Aorta (tissue), 5 donors: Measurements from ENCODE around the gene NT5DC1. TPM values are rescaled to one million over a fixed set of nuclear protein-coding genes. Genes with fewer than 3 reads are reported as not detected.

ENCODE experiments used
- ATAC-seq: fragments of 200-7000 bp; cut with Tn5 transposase; one replicate; pipeline ENCODE4 v1.9.1; 2022; ENCODE audit warnings: moderate library complexity; ENCODE audit not compliant: low FRiP score
- DNase-seq, 2 donors: peaks; one replicate each; pipeline ENCODE4 v3.0.0-alpha.2; 2020
- H3K27ac ChIP-seq, 2 donors: one replicate each; pipeline ENCODE4 v1.5.1; 2013; ENCODE audit warnings: low read length in 2 of 2, mild to moderate bottlenecking in 2 of 2, moderate library complexity in 2 of 2, control low read depth in 1 of 2, inconsistent platforms in 1 of 2, low read depth in 1 of 2
- H3K27me3 ChIP-seq, 2 donors: one replicate each; pipeline ENCODE4 v1.6.1; 2013; ENCODE audit warnings: control low read depth in 1 of 2, low read length in 1 of 2, mild to moderate bottlenecking in 1 of 2, moderate library complexity in 1 of 2; ENCODE audit not compliant: insufficient read depth in 2 of 2, control insufficient read depth in 1 of 2
- H3K36me3 ChIP-seq, 2 donors: one replicate each; pipeline ENCODE4 v1.6.1; 2013; ENCODE audit warnings: control low read depth in 1 of 2, low read length in 1 of 2, mild to moderate bottlenecking in 1 of 2; ENCODE audit not compliant: insufficient read depth in 2 of 2, control insufficient read depth in 1 of 2
- H3K4me1 ChIP-seq, 2 donors: one replicate each; pipeline ENCODE4 v1.6.1; 2013; ENCODE audit warnings: low read length in 2 of 2, control low read depth in 1 of 2, mild to moderate bottlenecking in 1 of 2, moderate library complexity in 1 of 2; ENCODE audit not compliant: insufficient read depth in 2 of 2, control insufficient read depth in 1 of 2
- H3K4me3 ChIP-seq, 2 donors: one replicate each; pipeline ENCODE4 v1.5.1; 2013; ENCODE audit warnings: low read length in 2 of 2, control low read depth in 1 of 2, mild to moderate bottlenecking in 1 of 2
- H3K9me3 ChIP-seq: one replicate; pipeline ENCODE4 v1.6.1; 2013; ENCODE audit warnings: mild to moderate bottlenecking, low read length; ENCODE audit not compliant: control insufficient read depth
- WGBS, 2 donors: extraction: QIAGEN DNeasy Blood & Tissue Kit; methylation state at CpG; one replicate each; pipeline ENCODE4 v1.1.7; 2013; 5-methylcytosine and 5-hydroxymethylcytosine counted together
- intact Hi-C, 2 donors: fragments of 100-400 bp; cut with DNase I; formaldehyde crosslinking; loops; one replicate each; pipeline versions ENCODE4 v1.14.2 to v1.15.0; 2022
- polyA plus RNA-seq, 2 donors: library from polyadenylated mRNA; stranded (reverse); fragments of 200-250 nt; gene quantifications; one replicate each; pipeline ENCODE4 v1.2.3, GENCODE V29; 2013
- total RNA-seq, 2 donors: library from RNA; stranded (reverse); fragmentation: NEBNext Ultra II Directional; extraction: Animal tissue kit (Norgen Biotek cat#: 25700); gene quantifications; one replicate each; pipeline ENCODE4 v1.2.1, GENCODE V29; 2021
- donor health status: healthy with polysubstance abuse.
- donor health status: Bipolar disorder and iron deficiency.
- donor health status: DM: no; HTN: no; CAD: no.
- donor health status: DM: no; HTN: no; CAD: no.
- donor health status: DM: yes; HTN: yes; CAD: no.

The NT5DC1 gene
- total and polyA plus RNA-seq, 4 donors: 17.0 to 47.5 (median 38.0) TPM

DNA sequence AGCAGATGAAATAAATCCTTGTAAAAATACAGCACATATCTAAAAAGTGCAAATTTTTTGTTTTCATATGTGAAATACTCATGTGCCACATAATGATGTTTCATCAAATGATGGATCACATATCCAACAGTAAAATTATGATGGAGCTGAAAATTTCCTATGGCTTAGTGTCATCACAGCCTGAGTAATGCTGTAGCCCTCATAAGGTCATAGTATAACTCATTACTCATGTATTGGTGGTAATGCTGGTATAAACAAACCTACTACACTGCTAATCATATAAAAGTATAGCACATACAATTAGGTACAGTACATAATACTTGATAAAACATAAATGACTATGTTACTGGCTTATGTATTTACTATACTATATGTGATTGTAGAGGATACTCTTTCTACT is 166.2 kb downstream of the NT5DC1 start:
- no peak overlapping the region for H3K27ac ChIP-seq
- H3K27me3 ChIP-seq: no peaks in the 10 kb centered on the region
- H3K9me3 ChIP-seq: no peaks in the 10 kb centered on the region
- H3K36me3 ChIP-seq: no peaks in the 10 kb centered on the region
- no peak overlapping the region for H3K4me3 ChIP-seq
- no peaks in the 10 kb centered on the region for H3K4me1 ChIP-seq
- no peak for DNase-seq
- intact Hi-C loops: no loop called here
- ATAC-seq: no peak

DNA sequence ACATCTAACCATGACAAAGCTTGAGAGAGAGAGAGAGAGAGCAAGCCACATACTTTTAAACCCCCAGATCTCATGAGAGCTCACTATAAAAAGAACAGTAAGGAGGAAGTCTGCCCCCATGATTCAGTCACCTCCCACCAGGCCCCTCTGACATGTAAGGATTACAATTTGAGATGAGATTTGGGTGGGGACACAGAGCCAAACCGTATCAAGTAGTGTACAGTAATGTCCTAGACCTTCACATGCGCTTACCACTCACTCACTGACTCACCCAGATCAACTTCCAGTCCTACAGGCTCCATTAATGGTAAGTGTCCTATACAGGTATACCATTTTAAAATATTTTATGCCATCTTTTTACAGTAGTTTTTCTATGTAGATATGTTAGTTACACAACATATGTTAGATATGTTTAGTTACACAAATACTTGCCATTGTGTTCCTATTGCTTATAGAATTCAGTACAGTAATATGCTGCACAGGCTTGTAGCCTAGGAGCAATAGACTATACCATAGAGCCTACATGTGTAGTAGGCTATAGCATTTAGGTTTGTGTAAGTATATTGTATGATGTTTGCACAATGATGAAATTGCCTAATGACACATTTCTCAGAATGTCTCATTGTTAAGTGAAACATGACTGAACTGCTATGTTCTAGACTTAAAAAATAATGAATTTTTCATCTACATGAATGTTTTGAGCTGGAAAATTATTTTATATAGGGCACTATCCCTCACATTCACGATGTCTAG is 167.4 kb downstream of the NT5DC1 start:
- H3K27me3 ChIP-seq: no peaks in the 10 kb centered on the region
- H3K4me3 ChIP-seq: no peak overlapping the region
- no peaks in the 10 kb centered on the region for H3K4me1 ChIP-seq
- 43 to 50% methylated on average over 3 of the region's 3 CpGs for WGBS, 2 donors
- no peak overlapping the region for H3K27ac ChIP-seq
- intact Hi-C loops: no loop called here
- DNase-seq (no peak), ATAC-seq (no peak)
- no peaks in the 10 kb centered on the region for H3K9me3 ChIP-seq
- H3K36me3 ChIP-seq: no peaks in the 10 kb centered on the region

GRCh38 chr6:116268589-116269293 is 168.1 kb downstream of the NT5DC1 start:
- Histone ChIP-seq H3K4me1 (no peaks in the 10 kb centered on the region), H3K9me3 (no peaks in the 10 kb centered on the region), H3K27me3 (no peaks in the 10 kb centered on the region), H3K36me3 (no peaks in the 10 kb centered on the region), H3K4me3 (no peak overlapping the region), H3K27ac (no peak overlapping the region)
- DNase-seq (no peak), ATAC-seq (peak; percentile 71)
- WGBS, 2 donors: 25 to 27% methylated on average over 3 of the region's 3 CpGs
- intact Hi-C loops: no loop called here

GRCh38 chr6:116271149-116271708 is 170.6 kb downstream of the NT5DC1 start:
- ATAC-seq: no peak
- H3K4me1 ChIP-seq: no peaks in the 10 kb centered on the region
- 38 to 70% methylated on average over 2 of the region's 2 CpGs for WGBS, 2 donors
- H3K27me3 ChIP-seq: no peaks in the 10 kb centered on the region
- H3K9me3 ChIP-seq: no peaks in the 10 kb centered on the region
- no peak for DNase-seq
- H3K27ac ChIP-seq: no peak overlapping the region
- intact Hi-C loops: no loop called here
- H3K4me3 ChIP-seq: no peak overlapping the region
- no peaks in the 10 kb centered on the region for H3K36me3 ChIP-seq

- no peak for DNase-seq
- H3K4me3 ChIP-seq: peak overlapping the region; percentile 65 to 77
- H3K4me1 ChIP-seq: peaks cover 0 to 7% of the 10 kb centered on the region in 2 donors
- H3K27ac ChIP-seq: no peak overlapping the region
- H3K9me3 ChIP-seq: no peaks in the 10 kb centered on the region
- intact Hi-C loops: loop anchor here in 1 of 2 donors (5.0 kb wide), 1 partner anchor 235 kb away; the partner anchor contains the start of gene CALHM5
- no peaks in the 10 kb centered on the region for H3K36me3 ChIP-seq
- H3K27me3 ChIP-seq: no peaks in the 10 kb centered on the region
- WGBS, 2 donors: 9 to 11% methylated on average over 3 of the region's 3 CpGs
- no peak for ATAC-seq
Measured at GRCh38 chr6:116277124-116277523, 176.5 kb downstream of the NT5DC1 start.

DNA sequence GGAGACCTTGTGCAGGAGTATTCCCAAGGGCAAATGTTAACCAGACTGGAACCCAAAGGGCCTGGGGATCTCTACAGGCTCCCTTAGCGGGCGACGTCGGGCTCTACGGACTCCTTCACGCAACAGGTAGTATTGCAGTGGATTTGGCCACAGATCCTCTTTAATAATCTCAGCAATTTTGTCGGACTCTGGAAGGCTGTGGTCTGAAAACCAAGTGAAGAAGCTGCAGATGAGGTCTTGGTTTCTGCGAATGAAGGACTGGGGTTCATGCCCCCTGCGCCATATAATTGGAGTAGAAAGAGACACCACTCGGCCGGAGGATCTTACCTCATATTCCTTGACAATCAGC is 177.8 kb downstream of the NT5DC1 start:
- Histone ChIP-seq H3K4me3 (peak overlapping the region; percentile 65 to 77), H3K27me3 (no peaks in the 10 kb centered on the region), H3K9me3 (no peaks in the 10 kb centered on the region), H3K4me1 (peaks cover 0 to 7% of the 10 kb centered on the region in 2 donors), H3K27ac (peak overlapping the region; percentile 33 to 81), H3K36me3 (no peaks in the 10 kb centered on the region)
- ATAC-seq (no peak), DNase-seq (peak in 1 of 2 donors; percentile 51)
- intact Hi-C loops: loop anchor here (2.0 to 5.0 kb wide), 2 partner anchors 24 to 234 kb away; partner anchors contain the start of genes CALHM5 (in 1 of the 2) and TSPYL4 (in 1 of the 2)
- WGBS, 2 donors: 79 to 80% methylated on average over 11 of the region's 11 CpGs

GRCh38 chr6:116278854-116279231 is 178.2 kb downstream of the NT5DC1 start:
- Histone ChIP-seq H3K36me3 (no peaks in the 10 kb centered on the region), H3K27ac (peak overlapping the region; percentile 81 to 84), H3K4me1 (peaks cover 0 to 7% of the 10 kb centered on the region in 2 donors), H3K27me3 (no peaks in the 10 kb centered on the region), H3K9me3 (no peaks in the 10 kb centered on the region), H3K4me3 (peak overlapping the region; percentile 65 to 77)
- intact Hi-C loops: loop anchor here (2.0 to 5.0 kb wide), 2 partner anchors 24 to 233 kb away; partner anchors contain the start of genes CALHM5 (in 1 of the 2) and TSPYL4 (in 1 of the 2)
- peak; percentile 60 for ATAC-seq
- WGBS, 2 donors: 8 to 11% methylated on average over 12 of the region's 12 CpGs
- peak; percentile 69 to 81 for DNase-seq

DNA sequence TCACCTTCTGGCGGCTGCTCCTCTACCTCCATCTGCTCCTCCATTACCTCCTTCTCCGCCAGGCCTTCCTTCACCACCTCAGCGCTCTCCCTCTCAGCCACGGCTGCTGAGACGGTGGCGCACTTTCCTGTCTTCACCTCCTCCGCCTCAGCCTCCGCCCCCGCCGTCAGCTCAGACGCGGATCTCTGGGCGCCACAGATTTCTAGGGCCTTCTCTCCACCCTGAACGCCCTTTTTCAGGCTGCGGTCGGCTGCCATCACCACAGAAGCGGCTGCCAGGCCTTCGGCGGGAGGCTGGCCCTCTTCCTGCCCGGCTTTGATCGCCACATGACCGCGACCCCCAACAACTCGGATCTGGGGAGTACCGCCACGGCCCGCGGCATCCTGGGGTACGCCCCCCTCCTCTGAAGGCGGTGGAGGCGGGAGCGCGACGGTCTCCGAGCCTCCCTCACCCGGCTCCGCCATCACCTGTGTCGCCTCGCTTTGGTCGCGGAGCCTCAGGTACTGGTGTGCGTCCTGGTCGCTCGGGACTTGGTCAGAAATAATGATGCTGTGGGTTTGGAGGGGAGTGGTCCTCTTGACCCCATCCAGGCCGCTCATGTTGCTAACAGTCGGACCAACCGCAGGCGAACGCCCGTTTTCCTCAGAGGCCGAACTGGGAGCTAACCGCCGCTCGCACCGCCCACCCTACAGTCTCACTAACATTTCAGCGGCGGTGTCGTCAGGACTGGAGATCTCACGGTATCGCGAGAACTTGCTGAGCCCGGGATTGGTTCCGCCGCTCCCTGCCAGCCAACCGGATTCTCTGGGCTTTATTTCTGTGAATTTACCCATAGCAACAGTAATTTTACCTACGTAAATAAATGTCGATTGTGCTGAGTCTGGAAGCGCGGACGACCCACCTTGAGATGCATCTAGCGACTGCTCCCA is 178.8 kb downstream of the NT5DC1 start, which contains the start of gene TSPYL1:
Gene TSPYL1, minus strand, starts transcription at position 699 of the 929 bp plus-strand sequence. Its CDS starts 100 bp downstream, at position 599.
- Histone ChIP-seq H3K4me3 (peak within 1 kb of the TSS; percentile 81 to 85), H3K27ac (peak within 1 kb of the TSS; percentile 84 to 91), H3K36me3 (no peaks in the 10 kb centered on the region), H3K4me1 (peaks cover 0 to 7% of the 10 kb centered on the region in 2 donors), H3K9me3 (no peaks in the 10 kb centered on the region), H3K27me3 (no peaks in the 10 kb centered on the region)
- 0% methylated on average over 70 to 71 of the region's 71 CpGs for WGBS, 2 donors
- DNase-seq (peak; percentile 98), ATAC-seq (peak; percentile 99)
- intact Hi-C loops: loop anchor here (2.0 to 10.0 kb wide), 6 partner anchors 25 to 285 kb away; partner anchors contain the start of genes CALHM5 (in 1 of the 2), DSE (in 1 of the 2) and TSPYL4 (in 1 of the 2)
